ENCODE data around the gene ABO. TPM values are rescaled to one million over a fixed set of nuclear protein-coding genes. Genes with fewer than 3 reads are reported as not detected.

Gene ABO
- total and polyA plus RNA-seq, 9 of the 15 experiments (the other 6 are each of a cell fraction or from before 2014, with no cell fraction given) = 5.0 to 21.9 (median 11.9) TPM

GRCh38 chr9:133323991-133324703 is 49.1 kb upstream of the ABO start:
- Histone ChIP-seq H3K4me2 (ENCODE audit: insufficient read depth, low read length) (no peak overlapping the region), H3K27me3 (ENCODE audit: control insufficient read depth in 2 of 2, insufficient read depth in 2 of 2, low read length in 2 of 2) (peaks cover 0 to 8% of the 10 kb centered on the region in 2 experiments; a peak in 1 of 5 replicates), H3K9me1 (ENCODE audit: control insufficient read depth, insufficient read depth, low read length) (no peaks in the 10 kb centered on the region), H3K79me2 (ENCODE audit: control insufficient read depth, insufficient read depth, low read length) (no peaks in the 10 kb centered on the region), H3K36me3 (ENCODE audit: control insufficient read depth, insufficient read depth, low read length) (no peaks in the 10 kb centered on the region), H3K27ac (ENCODE audit: extremely low read depth, low read depth, low read length) (no peak overlapping the region), H3K9ac (ENCODE audit: insufficient read depth in 1 of 2, low read depth in 2 of 2, low read length in 2 of 2) (no peak overlapping the region), H3K4me1 (replicated peaks in 1 of 2; ENCODE audit: control insufficient read depth in 2 of 2, insufficient read depth in 2 of 2, low read length in 2 of 2) (peaks cover 0 to 9% of the 10 kb centered on the region in 2 experiments; a peak in 2 of 5 replicates), H4K20me1 (replicated peaks; ENCODE audit: control insufficient read depth, insufficient read depth, low read length) (no peaks in the 10 kb centered on the region), H2AFZ (ENCODE audit: low read depth, low read length) (no peak overlapping the region), H3K4me3 (no peak overlapping the region), H3K9me3 (replicated peaks; ENCODE audit: control insufficient read depth, insufficient read depth, low read depth, low read length) (peaks cover 5% of the 10 kb centered on the region)
- in situ Hi-C loops (cut with MboI) = no loop called here
- FAIRE-seq = no peak
- TF ChIP-seq CBX3 (IDR thresholded peaks at IDR 0.05; ENCODE audit: borderline replicate concordance in 1 of 2, low read length in 2 of 2) (peak in 1 of 2 experiments; percentile 37; a peak in 1 of 3 replicates), RBM39 (optimal IDR thresholded peaks at IDR 0.05; ENCODE audit: low read depth, low read length) (no peak), NRF1 (conservative IDR thresholded peaks at IDR 0.05 in 1 of 2, IDR thresholded peaks at IDR 0.05 in 1 of 2) (peak; percentile 61 to 63)
- POLR2A ChIA-PET = no interaction called here
- no peak for ATAC-seq
- CTCF ChIA-PET (ENCODE audit: low intra/inter-chr PET ratio) = no interaction called here
- no peak for DNase-seq (ENCODE audit: extremely low read depth in 1 of 4, low spot score in 3 of 4)
- WGBS (ENCODE audit: insufficient coverage, low coverage, missing lambda C conversion rate) = 37% methylated on average over 11 of the region's 13 CpGs
- intact Hi-C loops (cut with micrococcal nuclease) = loop anchor here (10.0 kb wide), 1 partner anchor 49 kb away; the partner anchor contains the start of gene ABO
- no TSS peak for BruUV-seq (replicated peaks)

GRCh38 chr9:133323211-133323610 is 48.2 kb upstream of the ABO start:
- peaks cover 3% of the 10 kb centered on the region for H3K9me3 ChIP-seq (replicated peaks; ENCODE audit: control insufficient read depth, insufficient read depth, low read depth, low read length)
- WGBS (ENCODE audit: insufficient coverage, low coverage, missing lambda C conversion rate) = 20% methylated on average over 10 of the region's 10 CpGs
- no peak overlapping the region for H3K27ac ChIP-seq (ENCODE audit: extremely low read depth, low read depth, low read length)
- DNase-seq (ENCODE audit: extremely low read depth in 1 of 4, low spot score in 3 of 4) = no peak
- no peaks in the 10 kb centered on the region for H3K9me1 ChIP-seq (ENCODE audit: control insufficient read depth, insufficient read depth, low read length)
- H3K79me2 ChIP-seq (ENCODE audit: control insufficient read depth, insufficient read depth, low read length) = no peaks in the 10 kb centered on the region
- in situ Hi-C loops (cut with MboI) (no loop called here), intact Hi-C loops (cut with micrococcal nuclease) (loop anchor here (10.0 kb wide), 1 partner anchor 48 kb away; the partner anchor contains the start of gene ABO)
- no peaks in the 10 kb centered on the region for H4K20me1 ChIP-seq (replicated peaks; ENCODE audit: control insufficient read depth, insufficient read depth, low read length)
- CTCF ChIA-PET (ENCODE audit: low intra/inter-chr PET ratio) = no interaction called here
- no peak overlapping the region for H2AFZ ChIP-seq (ENCODE audit: low read depth, low read length)
- FAIRE-seq = no peak
- no peak for ATAC-seq
- H3K4me1 ChIP-seq (replicated peaks in 1 of 2; ENCODE audit: control insufficient read depth in 2 of 2, insufficient read depth in 2 of 2, low read length in 2 of 2) = peaks cover 0 to 9% of the 10 kb centered on the region in 2 experiments; a peak in 2 of 5 replicates
- no peak for TF ChIP-seq ZBTB49 (CRISPR knock-in tag; IDR thresholded peaks at IDR 0.05; ENCODE audit: borderline replicate concordance)
- no peak for TF ChIP-seq CHD4 (IDR thresholded peaks at IDR 0.05; ENCODE audit: insufficient read depth, insufficient replicate concordance, low read depth, low read length, poor library complexity, severe bottlenecking)
- no peak overlapping the region for H3K9ac ChIP-seq (ENCODE audit: insufficient read depth in 1 of 2, low read depth in 2 of 2, low read length in 2 of 2)
- POLR2A ChIA-PET = no interaction called here
- no peak overlapping the region for H3K4me2 ChIP-seq (ENCODE audit: insufficient read depth, low read length)
- H3K36me3 ChIP-seq (ENCODE audit: control insufficient read depth, insufficient read depth, low read length) = no peaks in the 10 kb centered on the region
- H3K27me3 ChIP-seq (ENCODE audit: control insufficient read depth in 2 of 2, insufficient read depth in 2 of 2, low read length in 2 of 2) = peaks cover 0 to 8% of the 10 kb centered on the region in 2 experiments; a peak in 1 of 5 replicates
- BruUV-seq (replicated peaks) = no TSS peak
- no peak overlapping the region for H3K4me3 ChIP-seq

All from K562 (cell line).